Left ventricle myocardium inferior (tissue), 1 donor: ENCODE results near the gene SHC2. TPM values are rescaled to one million over a fixed set of nuclear protein-coding genes. Genes with fewer than 3 reads are reported as not detected.
A peak's percentile ranks its signal among the peaks of the same experiment; 100 is the strongest.

Source experiments
- DNase-seq: peaks from one replicate; pipeline ENCODE4 v3.0.0-alpha.2; 2020
- H3K27ac ChIP-seq: fragments of 200-600 bp; replicated peaks from 2 replicates; pipeline ENCODE4 v1.8.0; 2021
- H3K27me3 ChIP-seq: fragments of 200-600 bp; 2 replicates; pipeline ENCODE4 v1.8.0; 2021; ENCODE audit warnings: low read depth
- H3K36me3 ChIP-seq: fragments of 200-600 bp; 2 replicates; pipeline ENCODE4 v1.8.0; 2021
- H3K4me1 ChIP-seq: fragments of 200-600 bp; 2 replicates; pipeline ENCODE4 v1.8.0; 2021
- H3K4me3 ChIP-seq: fragments of 200-600 bp; 2 replicates; pipeline ENCODE4 v1.8.0; 2021; ENCODE audit warnings: mild to moderate bottlenecking, moderate library complexity
- H3K9me3 ChIP-seq: fragments of 200-600 bp; replicated peaks from 2 replicates; pipeline ENCODE4 v1.8.0; 2021
- intact Hi-C: fragments of 100-400 bp; cut with micrococcal nuclease; formaldehyde crosslinking; loops from one replicate; pipeline ENCODE4 v1.11.0; 2022
- total RNA-seq: library from RNA; stranded (reverse); fragmentation: NEBNext Ultra II Directional; extraction: Animal tissue kit (Norgen Biotek cat#: 25700); gene quantifications from one replicate; pipeline ENCODE4 v1.2.1, GENCODE V29; 2021
- TF ChIP-seq, protein P1 (sequence below): fragments of 200-600 bp; IDR thresholded peaks from 2 replicates; pipeline ENCODE4 v1.8.0; 2021; ENCODE audit warnings: antibody characterized with exemption, mild to moderate bottlenecking, borderline replicate concordance
- donor health status: DM: no; HTN: yes; CAD: no; lungs with severe emphysema.

Gene SHC2
- total RNA-seq, 1 donor from 2014 or later: 11.3 TPM

DNA sequence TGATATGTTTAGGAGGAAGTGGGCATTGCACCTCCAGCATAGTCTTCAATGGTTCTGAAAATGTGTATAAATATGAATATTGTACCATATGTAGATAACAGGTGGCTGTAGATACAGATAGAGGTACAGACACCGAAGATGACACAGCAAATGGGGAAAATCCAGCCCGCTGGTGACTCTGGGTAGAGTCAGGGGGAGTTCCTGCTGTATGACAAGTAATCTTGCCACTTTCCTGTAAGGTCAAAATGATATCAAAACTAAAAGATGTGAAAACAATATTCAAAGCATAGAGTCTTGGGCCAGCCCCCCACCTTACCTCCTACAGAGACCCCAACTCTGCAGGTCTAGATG lies 69.7 kb downstream of the SHC2 start:
- H3K27me3 ChIP-seq: peaks cover 34% of the 10 kb centered on the region
- intact Hi-C loops: no loop called here
- H3K4me1 ChIP-seq: no peaks in the 10 kb centered on the region
- TF ChIP-seq, protein P1, sequence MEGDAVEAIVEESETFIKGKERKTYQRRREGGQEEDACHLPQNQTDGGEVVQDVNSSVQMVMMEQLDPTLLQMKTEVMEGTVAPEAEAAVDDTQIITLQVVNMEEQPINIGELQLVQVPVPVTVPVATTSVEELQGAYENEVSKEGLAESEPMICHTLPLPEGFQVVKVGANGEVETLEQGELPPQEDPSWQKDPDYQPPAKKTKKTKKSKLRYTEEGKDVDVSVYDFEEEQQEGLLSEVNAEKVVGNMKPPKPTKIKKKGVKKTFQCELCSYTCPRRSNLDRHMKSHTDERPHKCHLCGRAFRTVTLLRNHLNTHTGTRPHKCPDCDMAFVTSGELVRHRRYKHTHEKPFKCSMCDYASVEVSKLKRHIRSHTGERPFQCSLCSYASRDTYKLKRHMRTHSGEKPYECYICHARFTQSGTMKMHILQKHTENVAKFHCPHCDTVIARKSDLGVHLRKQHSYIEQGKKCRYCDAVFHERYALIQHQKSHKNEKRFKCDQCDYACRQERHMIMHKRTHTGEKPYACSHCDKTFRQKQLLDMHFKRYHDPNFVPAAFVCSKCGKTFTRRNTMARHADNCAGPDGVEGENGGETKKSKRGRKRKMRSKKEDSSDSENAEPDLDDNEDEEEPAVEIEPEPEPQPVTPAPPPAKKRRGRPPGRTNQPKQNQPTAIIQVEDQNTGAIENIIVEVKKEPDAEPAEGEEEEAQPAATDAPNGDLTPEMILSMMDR: no peak
- no peaks in the 10 kb centered on the region for H3K9me3 ChIP-seq
- DNase-seq: no peak
- no peaks in the 10 kb centered on the region for H3K36me3 ChIP-seq
- no peak overlapping the region for H3K27ac ChIP-seq
- no peak overlapping the region for H3K4me3 ChIP-seq

- no peak for DNase-seq
Observed at GRCh38 chr19:390386-391206, 70.2 kb downstream of the SHC2 start.

GRCh38 chr19:389935-390289 lies 70.9 kb downstream of the SHC2 start:
- no peaks in the 10 kb centered on the region for H3K36me3 ChIP-seq
- DNase-seq: no peak
- TF ChIP-seq, protein P1: no peak
- H3K27me3 ChIP-seq: peaks cover 43% of the 10 kb centered on the region
- H3K9me3 ChIP-seq: no peaks in the 10 kb centered on the region
- no peak overlapping the region for H3K27ac ChIP-seq
- intact Hi-C loops: no loop called here
- H3K4me1 ChIP-seq: no peaks in the 10 kb centered on the region
- H3K4me3 ChIP-seq: no peak overlapping the region

More at GRCh38 chr19:390386-391206, 70.2 kb downstream of the SHC2 start:
- H3K27ac ChIP-seq: no peak overlapping the region
- no peaks in the 10 kb centered on the region for H3K9me3 ChIP-seq
- H3K36me3 ChIP-seq: no peaks in the 10 kb centered on the region
- no peak overlapping the region for H3K4me3 ChIP-seq
- TF ChIP-seq, protein P1: no peak
- H3K27me3 ChIP-seq: peaks cover 40% of the 10 kb centered on the region
- no peaks in the 10 kb centered on the region for H3K4me1 ChIP-seq
- intact Hi-C loops: no loop called here

DNA sequence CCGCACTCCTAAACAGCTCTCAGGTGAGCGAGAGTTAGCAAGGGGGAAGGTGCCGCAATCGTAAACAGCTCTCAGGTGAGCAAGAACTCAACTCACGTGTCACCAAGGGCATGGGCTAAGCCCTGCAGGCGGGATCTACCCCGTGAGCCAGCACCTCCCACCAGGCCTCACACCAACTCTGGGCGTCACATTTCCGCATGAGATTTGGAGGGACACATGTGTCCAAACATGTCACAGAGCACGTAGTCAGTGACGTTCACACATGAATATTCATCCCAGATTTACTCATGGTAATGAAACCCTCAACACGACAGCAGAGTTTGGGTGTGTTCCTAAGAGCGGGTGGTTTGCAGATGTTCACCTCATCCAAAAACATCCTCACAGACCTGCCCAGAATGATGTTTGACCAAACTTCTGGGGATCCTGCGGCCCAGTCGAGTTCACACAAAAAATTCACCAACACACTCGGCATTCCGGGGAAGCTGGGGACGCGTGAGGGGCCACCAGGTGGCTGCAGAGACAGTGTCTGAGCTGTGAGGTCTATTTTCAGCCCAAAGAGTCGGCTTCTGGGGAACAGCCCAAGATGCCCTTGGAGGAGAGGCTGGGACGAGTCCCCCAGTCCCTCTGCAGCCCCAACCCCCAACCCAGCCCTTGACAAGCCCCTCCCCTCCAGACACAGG lies 71.4 kb downstream of the SHC2 start:
- TF ChIP-seq, protein P1: peak; percentile 9
- H3K27ac ChIP-seq: no peak overlapping the region
- peaks cover 48% of the 10 kb centered on the region for H3K27me3 ChIP-seq
- H3K9me3 ChIP-seq: no peaks in the 10 kb centered on the region
- intact Hi-C loops: no loop called here
- no peak overlapping the region for H3K4me3 ChIP-seq
- DNase-seq: no peak
- H3K36me3 ChIP-seq: no peaks in the 10 kb centered on the region
- H3K4me1 ChIP-seq: no peaks in the 10 kb centered on the region

DNA sequence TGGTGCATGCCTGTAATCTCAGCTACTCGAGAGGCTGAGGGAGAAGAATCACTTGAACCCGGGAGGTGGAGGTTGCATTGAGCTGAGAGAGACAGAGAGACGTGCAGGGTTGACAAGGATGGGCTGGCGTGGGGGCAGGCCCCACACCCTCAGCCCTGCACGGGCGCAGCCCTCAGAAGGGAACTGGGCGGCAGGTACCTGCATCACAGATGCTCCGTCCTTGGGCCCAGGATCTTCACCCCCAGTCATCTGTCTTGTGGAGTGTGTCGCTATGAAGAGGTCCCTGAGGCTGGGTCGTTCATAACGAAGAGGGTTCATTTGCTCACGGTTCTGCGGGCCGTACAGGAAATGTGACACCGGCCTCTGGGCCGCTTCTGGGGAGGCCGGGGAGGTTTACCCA lies 72.1 kb downstream of the SHC2 start:
- Histone ChIP-seq H3K27me3 (peaks cover 54% of the 10 kb centered on the region), H3K36me3 (no peaks in the 10 kb centered on the region), H3K9me3 (no peaks in the 10 kb centered on the region), H3K27ac (no peak overlapping the region), H3K4me3 (no peak overlapping the region), H3K4me1 (no peaks in the 10 kb centered on the region)
- DNase-seq: no peak
- intact Hi-C loops: no loop called here
- TF ChIP-seq, protein P1: no peak
